GM12892 (cell line): ENCODE measurements around the gene FEV.

ENCODE experiments used
- POLR2A ChIP-seq: IDR thresholded peaks from 2 replicates; pipeline ENCODE4 v1.6.1; 2011; ENCODE audit warnings: low read depth, low read length, control low read depth
- POLR2AphosphoS5 ChIP-seq: IDR thresholded peaks from 2 replicates; pipeline ENCODE4 v1.6.1; 2011; ENCODE audit warnings: low read depth, low read length, control low read depth
- TAF1 ChIP-seq: IDR thresholded peaks from 2 replicates; pipeline ENCODE4 v1.6.1; 2011; ENCODE audit warnings: low read depth, mild to moderate bottlenecking, control low read depth, low read length, borderline replicate concordance

GRCh38 chr2:218992703-218993344, 7.8 kb upstream of the FEV start:
- TF ChIP-seq POLR2AphosphoS5 (no peak), POLR2A (no peak), TAF1 (no peak)
